SK-N-SH treated with all-trans-retinoic acid at 6 μM for 48 hours (cell line): ENCODE data around the gene CNTNAP2.

ENCODE experiments used
- CSDC2 ChIP-seq: fragments of 250-450 bp; sonication (Bioruptor Pico); IDR thresholded peaks from 2 replicates; pipeline ENCODE4 v1.5.0; 2020; ENCODE audit warnings: mild to moderate bottlenecking, moderate library complexity
- TCF4 ChIP-seq: fragments of 250-450 bp; sonication (Bioruptor Pico); IDR thresholded peaks from 2 replicates; pipeline ENCODE4 v1.8.0; 2021; ENCODE audit warnings: mild to moderate bottlenecking, moderate library complexity, borderline replicate concordance
- ZNF8 ChIP-seq: fragments of 450-650 bp; formaldehyde crosslinking; IDR thresholded peaks from 2 replicates; pipeline ENCODE4 v1.5.0; 2020; ENCODE audit warnings: mild to moderate bottlenecking, moderate library complexity
- TF ChIP-seq, protein P1 (sequence below): fragments of 250-450 bp; sonication (Bioruptor Pico); IDR thresholded peaks from 2 replicates; pipeline ENCODE4 v1.8.0; 2020; ENCODE audit warnings: mild to moderate bottlenecking, moderate library complexity, borderline replicate concordance

DNA sequence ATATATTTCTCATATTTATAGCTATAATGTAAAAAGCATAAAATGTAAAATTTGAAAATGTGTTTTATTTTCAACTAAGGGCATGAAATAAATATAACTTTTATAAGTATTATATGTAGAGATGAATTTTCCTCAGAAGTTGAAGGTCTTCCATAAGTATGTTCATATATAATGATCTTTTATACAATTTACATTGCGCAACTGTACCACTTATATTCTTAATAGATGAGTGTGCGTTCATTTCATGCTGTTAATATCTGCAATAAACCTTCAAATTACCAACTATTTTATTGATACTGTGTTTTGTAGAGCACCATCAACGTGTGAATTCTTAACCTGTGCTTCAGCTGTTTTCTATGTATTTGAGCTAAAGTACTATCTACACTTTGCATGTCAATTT, 285.3 kb downstream of the CNTNAP2 start:
- TF ChIP-seq, protein P1, sequence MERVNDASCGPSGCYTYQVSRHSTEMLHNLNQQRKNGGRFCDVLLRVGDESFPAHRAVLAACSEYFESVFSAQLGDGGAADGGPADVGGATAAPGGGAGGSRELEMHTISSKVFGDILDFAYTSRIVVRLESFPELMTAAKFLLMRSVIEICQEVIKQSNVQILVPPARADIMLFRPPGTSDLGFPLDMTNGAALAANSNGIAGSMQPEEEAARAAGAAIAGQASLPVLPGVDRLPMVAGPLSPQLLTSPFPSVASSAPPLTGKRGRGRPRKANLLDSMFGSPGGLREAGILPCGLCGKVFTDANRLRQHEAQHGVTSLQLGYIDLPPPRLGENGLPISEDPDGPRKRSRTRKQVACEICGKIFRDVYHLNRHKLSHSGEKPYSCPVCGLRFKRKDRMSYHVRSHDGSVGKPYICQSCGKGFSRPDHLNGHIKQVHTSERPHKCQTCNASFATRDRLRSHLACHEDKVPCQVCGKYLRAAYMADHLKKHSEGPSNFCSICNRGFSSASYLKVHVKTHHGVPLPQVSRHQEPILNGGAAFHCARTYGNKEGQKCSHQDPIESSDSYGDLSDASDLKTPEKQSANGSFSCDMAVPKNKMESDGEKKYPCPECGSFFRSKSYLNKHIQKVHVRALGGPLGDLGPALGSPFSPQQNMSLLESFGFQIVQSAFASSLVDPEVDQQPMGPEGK = no peak
- no peak for TF ChIP-seq TCF4 (CRISPR knock-in tag)
- no peak for TF ChIP-seq ZNF8 (CRISPR knock-in tag)
- TF ChIP-seq CSDC2 = no peak
